Body of pancreas (tissue), 4 donors: ENCODE data around the gene EVL.

Experiments
- POLR2A ChIP-seq, 3 donors: fragments of 450-650 bp; IDR thresholded peaks; one replicate each; pipeline ENCODE4 v1.6.1; 2016; ENCODE audit warnings: antibody characterized with exemption in 3 of 3, mild to moderate bottlenecking in 2 of 3
- TF ChIP-seq, protein P1 (sequence below), 7 experiments: fragments of 450-650 bp in 4 of 7; fragments of 200-600 bp in 3 of 7; sonication (generic) in 3 of 7; IDR thresholded peaks; one replicate each; pipeline ENCODE4 v1.5.1; 2016 to 2019; ENCODE audit warnings: antibody characterized with exemption in 7 of 7

DNA sequence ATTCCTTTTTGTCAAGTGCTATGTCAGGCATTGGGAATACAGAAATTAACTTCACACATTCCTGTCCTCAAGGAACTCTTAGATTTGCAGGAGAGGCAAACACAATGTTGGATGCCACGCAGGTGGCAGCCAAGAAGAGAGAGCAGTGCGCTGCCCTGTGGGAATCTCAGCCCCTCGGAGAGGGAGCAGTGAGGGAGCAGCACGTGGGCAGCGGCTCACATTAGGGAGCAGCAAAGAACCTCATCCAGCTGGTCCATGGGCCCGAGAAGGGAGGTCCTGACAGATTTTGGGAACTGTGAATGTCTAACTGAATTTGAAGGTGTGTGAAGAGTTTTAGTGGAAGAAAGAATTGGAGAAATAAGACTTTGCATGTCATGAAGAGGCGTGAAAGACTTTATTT, 47.2 kb upstream of the EVL start:
- no peak for TF ChIP-seq POLR2A (IDR thresholded peaks at IDR 0.05)
- TF ChIP-seq, protein P1, sequence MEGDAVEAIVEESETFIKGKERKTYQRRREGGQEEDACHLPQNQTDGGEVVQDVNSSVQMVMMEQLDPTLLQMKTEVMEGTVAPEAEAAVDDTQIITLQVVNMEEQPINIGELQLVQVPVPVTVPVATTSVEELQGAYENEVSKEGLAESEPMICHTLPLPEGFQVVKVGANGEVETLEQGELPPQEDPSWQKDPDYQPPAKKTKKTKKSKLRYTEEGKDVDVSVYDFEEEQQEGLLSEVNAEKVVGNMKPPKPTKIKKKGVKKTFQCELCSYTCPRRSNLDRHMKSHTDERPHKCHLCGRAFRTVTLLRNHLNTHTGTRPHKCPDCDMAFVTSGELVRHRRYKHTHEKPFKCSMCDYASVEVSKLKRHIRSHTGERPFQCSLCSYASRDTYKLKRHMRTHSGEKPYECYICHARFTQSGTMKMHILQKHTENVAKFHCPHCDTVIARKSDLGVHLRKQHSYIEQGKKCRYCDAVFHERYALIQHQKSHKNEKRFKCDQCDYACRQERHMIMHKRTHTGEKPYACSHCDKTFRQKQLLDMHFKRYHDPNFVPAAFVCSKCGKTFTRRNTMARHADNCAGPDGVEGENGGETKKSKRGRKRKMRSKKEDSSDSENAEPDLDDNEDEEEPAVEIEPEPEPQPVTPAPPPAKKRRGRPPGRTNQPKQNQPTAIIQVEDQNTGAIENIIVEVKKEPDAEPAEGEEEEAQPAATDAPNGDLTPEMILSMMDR (IDR thresholded peaks at IDR 0.05), result no peak
